GM10266 (cell line): ENCODE measurements around the gene ANGEL2.
"Not testable (repeated sequence)": the region's sequence is repeated elsewhere in the genome, so short reads cannot be mapped to it uniquely, and the experiment has no call there.

Experiments
- DNase-seq: peaks from one replicate; pipeline ENCODE4 v3.0.0; 2012; ENCODE audit errors: extremely low spot score
- TF ChIP-seq, protein P1 (sequence below): IDR thresholded peaks from 2 replicates; pipeline ENCODE4 v1.5.1; 2012; ENCODE audit warnings: mild to moderate bottlenecking, low read depth; ENCODE audit not compliant: control insufficient read depth, insufficient read depth; ENCODE audit errors: missing control alignments

ANGEL2 gene

DNA sequence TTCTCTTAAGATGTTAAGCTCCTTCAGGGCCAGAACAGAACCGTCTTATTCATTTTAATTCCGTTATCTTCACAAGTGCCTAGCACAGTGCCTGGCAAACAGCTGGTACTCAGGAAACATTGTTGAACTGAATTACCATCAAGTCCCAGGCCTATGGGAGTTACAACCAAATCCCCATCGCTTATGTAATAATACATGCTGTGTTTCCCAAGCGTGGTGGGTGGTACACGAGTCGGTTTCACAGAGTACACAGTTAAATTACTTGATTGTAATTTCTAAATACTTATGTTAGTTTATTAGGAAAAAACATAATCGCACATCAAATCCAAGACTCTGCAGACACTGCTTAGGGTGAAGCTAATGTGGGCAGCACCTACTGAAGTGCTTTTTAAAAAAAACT is 1.0 kb downstream of the ANGEL2 start:
- no peak for DNase-seq

DNA sequence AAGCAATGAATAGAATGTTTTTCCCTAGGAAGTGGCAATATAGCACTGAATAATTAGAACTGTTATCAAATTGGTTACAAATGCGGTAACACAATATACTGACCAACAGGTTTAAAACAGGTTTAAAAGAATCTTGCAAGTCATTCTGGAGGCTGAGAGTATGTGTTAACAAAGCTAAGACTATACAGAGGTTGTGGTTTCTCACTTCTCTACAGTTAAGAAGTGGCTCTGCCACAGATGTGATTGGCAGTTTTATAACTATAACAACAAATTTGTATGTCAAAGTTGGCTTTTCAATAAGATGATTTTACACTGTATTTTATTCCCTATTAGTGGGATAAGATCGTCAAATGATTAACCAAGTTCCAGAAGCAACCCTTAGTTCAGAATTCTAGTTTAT is 7.1 kb downstream of the ANGEL2 start:
- DNase-seq: peak; percentile 20
- TF ChIP-seq, protein P1, sequence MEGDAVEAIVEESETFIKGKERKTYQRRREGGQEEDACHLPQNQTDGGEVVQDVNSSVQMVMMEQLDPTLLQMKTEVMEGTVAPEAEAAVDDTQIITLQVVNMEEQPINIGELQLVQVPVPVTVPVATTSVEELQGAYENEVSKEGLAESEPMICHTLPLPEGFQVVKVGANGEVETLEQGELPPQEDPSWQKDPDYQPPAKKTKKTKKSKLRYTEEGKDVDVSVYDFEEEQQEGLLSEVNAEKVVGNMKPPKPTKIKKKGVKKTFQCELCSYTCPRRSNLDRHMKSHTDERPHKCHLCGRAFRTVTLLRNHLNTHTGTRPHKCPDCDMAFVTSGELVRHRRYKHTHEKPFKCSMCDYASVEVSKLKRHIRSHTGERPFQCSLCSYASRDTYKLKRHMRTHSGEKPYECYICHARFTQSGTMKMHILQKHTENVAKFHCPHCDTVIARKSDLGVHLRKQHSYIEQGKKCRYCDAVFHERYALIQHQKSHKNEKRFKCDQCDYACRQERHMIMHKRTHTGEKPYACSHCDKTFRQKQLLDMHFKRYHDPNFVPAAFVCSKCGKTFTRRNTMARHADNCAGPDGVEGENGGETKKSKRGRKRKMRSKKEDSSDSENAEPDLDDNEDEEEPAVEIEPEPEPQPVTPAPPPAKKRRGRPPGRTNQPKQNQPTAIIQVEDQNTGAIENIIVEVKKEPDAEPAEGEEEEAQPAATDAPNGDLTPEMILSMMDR: no peak

More for the DNA sequence above, 1.0 kb downstream of the ANGEL2 start:
- TF ChIP-seq, protein P1: no peak

DNA sequence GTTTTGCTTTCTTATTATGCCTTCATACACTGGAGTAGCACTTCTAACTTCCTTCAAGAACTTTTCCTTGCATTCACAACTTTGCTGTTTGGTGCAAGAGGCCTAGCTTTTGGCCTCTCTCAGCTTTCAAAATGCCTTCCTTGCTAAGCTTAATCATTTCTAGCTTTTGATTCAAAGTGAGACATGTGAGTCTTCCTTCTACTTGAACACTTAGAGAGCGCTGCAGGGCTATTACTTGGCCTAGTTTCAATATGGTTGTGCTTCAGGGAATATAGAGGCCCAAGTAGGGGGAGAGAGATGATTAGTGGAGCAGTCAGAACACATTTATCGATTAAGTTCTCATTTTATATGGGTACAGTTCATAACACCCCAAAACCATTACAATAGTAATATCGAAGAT is 12.4 kb downstream of the ANGEL2 start:
- no peak for DNase-seq

DNA sequence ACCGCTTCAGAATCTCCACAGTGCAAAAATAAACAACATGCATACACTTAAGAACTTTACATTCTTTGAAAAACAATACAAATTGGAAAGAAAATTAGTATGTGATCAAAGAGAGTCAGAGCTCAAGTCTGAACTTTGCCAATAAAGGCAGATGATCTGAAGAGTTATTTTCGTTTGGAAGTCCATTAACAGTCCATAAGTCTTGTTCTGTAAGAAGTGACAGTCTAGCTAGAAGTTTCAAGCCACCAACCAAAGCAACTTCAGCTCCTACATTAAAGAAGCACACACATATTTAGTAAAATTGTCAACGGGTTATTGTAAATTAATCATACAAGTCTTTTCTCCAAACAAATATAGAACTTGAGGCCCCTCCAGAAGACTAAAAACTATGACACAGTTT is 20.7 kb downstream of the ANGEL2 start:
- DNase-seq: no peak
- TF ChIP-seq, protein P1: no peak

More for the DNA sequence above, 12.4 kb downstream of the ANGEL2 start:
- TF ChIP-seq, protein P1: no peak

DNA sequence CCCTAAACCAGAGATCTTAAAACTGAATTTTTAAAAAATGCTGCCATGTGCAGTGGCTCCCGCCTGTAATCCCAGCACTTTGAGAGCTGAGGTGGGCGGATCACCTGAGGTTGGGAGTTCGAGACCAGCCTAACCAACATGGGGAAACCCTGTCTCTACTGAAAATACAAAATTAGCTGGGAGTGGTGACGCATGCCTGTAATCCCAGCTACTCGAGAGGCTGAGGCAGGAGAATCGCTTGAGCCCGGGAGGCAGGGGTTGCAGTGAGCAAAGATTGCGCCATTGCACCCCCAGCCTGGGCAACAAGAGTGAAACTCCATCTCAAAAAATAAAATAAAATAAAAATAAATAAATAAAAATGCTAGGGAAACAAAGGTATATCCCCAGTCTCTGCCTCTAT is 21.7 kb downstream of the ANGEL2 start:
- DNase-seq: not testable (repeated sequence)

DNA sequence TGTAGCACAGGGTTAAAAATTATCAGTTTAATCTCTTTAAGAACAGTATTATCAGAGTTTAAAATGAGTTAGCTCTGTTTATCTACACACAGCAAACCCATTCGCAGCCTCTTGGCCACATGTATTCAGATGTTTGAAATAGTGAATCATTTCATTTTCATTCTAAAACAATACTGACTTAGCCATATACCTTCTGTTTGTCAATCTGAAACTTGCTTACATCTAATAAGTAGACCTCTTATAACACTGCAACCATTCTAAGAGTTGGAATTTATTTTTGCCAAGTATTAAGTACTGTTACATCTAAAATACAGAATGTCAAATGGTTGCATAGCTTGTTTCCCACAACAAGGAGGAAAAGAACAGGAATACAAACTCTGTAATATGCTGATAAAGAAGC is 25.4 kb downstream of the ANGEL2 start:
- TF ChIP-seq, protein P1: no peak

DNA sequence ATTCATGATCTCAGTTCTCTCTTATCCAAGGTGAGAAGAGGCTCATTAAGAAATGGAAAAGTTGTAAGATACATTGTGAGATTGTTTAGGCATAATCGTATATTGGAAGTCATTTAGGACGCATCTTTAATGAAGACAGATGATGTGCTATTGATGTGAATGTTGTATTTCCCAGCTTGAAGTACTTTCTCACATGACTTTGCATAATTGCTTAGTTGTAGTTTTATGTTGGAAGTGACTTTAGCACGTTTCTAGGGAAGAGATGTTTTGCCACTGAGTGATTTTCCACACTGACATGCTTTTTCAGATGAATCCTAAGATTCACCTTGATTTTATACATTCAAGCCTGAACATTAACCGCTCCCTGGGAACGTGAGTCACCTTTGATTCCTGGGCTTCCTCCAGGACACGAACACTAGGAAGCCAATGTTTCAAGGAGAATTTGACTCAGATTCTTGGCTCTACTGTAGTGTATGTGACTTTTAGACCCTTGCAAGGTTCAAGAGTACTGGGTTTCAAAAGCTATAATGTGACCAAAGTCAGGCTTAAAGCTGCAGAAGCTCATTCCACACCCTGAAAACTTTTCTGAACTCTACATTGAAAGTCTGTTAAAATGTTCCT is 27.9 kb downstream of the ANGEL2 start:
- TF ChIP-seq, protein P1: no peak
- no peak for DNase-seq

More for the DNA sequence above, 25.4 kb downstream of the ANGEL2 start:
- DNase-seq: no peak

DNA sequence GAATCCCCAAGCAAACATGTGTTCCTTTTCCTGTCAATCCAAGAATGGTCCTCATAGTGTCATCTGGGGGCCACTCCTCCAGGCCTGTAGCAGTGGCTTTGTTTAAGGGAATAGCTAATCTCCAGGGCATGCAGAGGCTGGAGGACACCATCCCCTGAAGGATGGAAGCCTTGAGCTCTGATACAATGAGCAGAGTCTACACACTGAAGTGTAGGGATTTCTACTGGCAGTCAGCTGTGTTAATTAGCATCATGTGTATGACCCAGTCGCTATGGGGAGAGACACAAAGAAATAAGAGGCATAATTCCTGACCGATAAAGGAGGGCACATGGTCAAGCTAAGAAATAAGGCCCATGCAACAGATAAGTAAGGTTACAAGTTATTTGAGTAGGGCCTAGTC is 29.1 kb downstream of the ANGEL2 start:
- TF ChIP-seq, protein P1: no peak
- DNase-seq: no peak
